K562 (cell line): ENCODE measurements around the gene NAT9. TPM values are rescaled to one million over a fixed set of nuclear protein-coding genes. Genes with fewer than 3 reads are reported as not detected.

Source experiments
- ELF2 ChIP-seq: fragments of 250-450 bp; sonication (Bioruptor Pico); IDR thresholded peaks from 2 replicates; pipeline ENCODE4 v1.5.0; 2021; ENCODE audit warnings: mild to moderate bottlenecking
- ELF4 ChIP-seq: fragments of 450-650 bp; formaldehyde crosslinking; IDR thresholded peaks from 2 replicates; pipeline ENCODE4 v1.4.0; 2022; ENCODE audit warnings: missing genetic modification characterization
- MAZ ChIP-seq, 2 experiments: fragments of 450-650 bp in 1 of 2; sonication (generic) in 1 of 2; formaldehyde crosslinking; IDR thresholded peaks in 1 of 2; conservative IDR thresholded peaks in 1 of 2; 2 replicates each; pipeline versions ENCODE4 v1.4.0 to v1.5.0; 2020; ENCODE audit warnings: mild to moderate bottlenecking in 1 of 2, missing genetic modification reagents in 1 of 2
- POLR2A ChIP-seq: fragments of 450-650 bp; conservative IDR thresholded peaks from 2 replicates; pipeline ENCODE4 v1.6.1; 2016
- SMAD2 ChIP-seq: fragments of 150-350 bp; IDR thresholded peaks from 2 replicates; pipeline ENCODE4 v1.6.1; 2014; ENCODE audit warnings: low read depth, mild to moderate bottlenecking, low read length
- ZNF584 ChIP-seq: fragments of 200-800 bp; sonication (Bioruptor generic); IDR thresholded peaks from 2 replicates; pipeline ENCODE4 v1.6.1; 2016; ENCODE audit warnings: low read depth, mild to moderate bottlenecking, missing genetic modification characterization, missing compliant biosample characterization
- ZNF589 ChIP-seq: fragments of 200-800 bp; sonication (Bioruptor generic); IDR thresholded peaks from 2 replicates; pipeline ENCODE4 v1.6.1; 2016; ENCODE audit warnings: low read depth, missing genetic modification characterization, missing compliant biosample characterization
- polyA plus RNA-seq, 8 experiments: library from polyadenylated mRNA; depleted of rRNA in 4 of 8; stranded (reverse) in 5 of 8; unstranded in 3 of 8; fragments of >200 nt; fragmentation: Nextera tagmentation in 2 of 8; fragmentation: Illumina TruSeq in 1 of 8; extraction: Ambion mirVana in 2 of 8; extraction: Trizol in 1 of 8; gene quantifications; 2 replicates each; pipeline versions ENCODE4 v1.2.1 to v1.2.3, GENCODE V29; 2011 to 2014; ENCODE audit warnings: inconsistent platforms in 1 of 8, missing spikeins in 1 of 8
- total RNA-seq, 7 experiments: library from RNA; depleted of rRNA in 6 of 7; stranded (reverse); fragments of >200 nt in 6 of 7; fragmentation: Illumina TruSeq in 2 of 7; extraction: Trizol in 2 of 7; gene quantifications; 2 replicates each; pipeline versions ENCODE4 v1.2.1 to v1.2.3, GENCODE V29; 2011 to 2021; ENCODE audit warnings: low replicate concordance in 1 of 7
- TF ChIP-seq, protein P1 (sequence below): fragments of 250-450 bp; sonication (Bioruptor Pico); IDR thresholded peaks from 2 replicates; pipeline ENCODE4 v1.5.0; 2021; ENCODE audit warnings: mild to moderate bottlenecking, moderate library complexity

Gene NAT9
- total and polyA plus RNA-seq, 9 of the 15 experiments (the other 6 are each of a cell fraction or from before 2014, with no cell fraction given), result 4.2 to 63.6 (median 40.8) TPM

GRCh38 chr17:74748529-74749278, 27.4 kb downstream of the NAT9 start, which contains the start of gene NHERF1 (continued):
- TF ChIP-seq ELF2 (no peak), ZNF589 (CRISPR knock-in tag) (no peak), ZNF584 (CRISPR knock-in tag) (no peak), SMAD2 (no peak), ELF4 (CRISPR knock-in tag) (peak; percentile 50; the same call in 1 of the 2 replicates), POLR2A (peak; percentile 89), MAZ (CRISPR knock-in tag; conservative IDR thresholded peaks at IDR 0.05 in 1 of 2, IDR thresholded peaks at IDR 0.05 in 1 of 2) (peak; percentile 60 to 78)
- TF ChIP-seq, protein P1, sequence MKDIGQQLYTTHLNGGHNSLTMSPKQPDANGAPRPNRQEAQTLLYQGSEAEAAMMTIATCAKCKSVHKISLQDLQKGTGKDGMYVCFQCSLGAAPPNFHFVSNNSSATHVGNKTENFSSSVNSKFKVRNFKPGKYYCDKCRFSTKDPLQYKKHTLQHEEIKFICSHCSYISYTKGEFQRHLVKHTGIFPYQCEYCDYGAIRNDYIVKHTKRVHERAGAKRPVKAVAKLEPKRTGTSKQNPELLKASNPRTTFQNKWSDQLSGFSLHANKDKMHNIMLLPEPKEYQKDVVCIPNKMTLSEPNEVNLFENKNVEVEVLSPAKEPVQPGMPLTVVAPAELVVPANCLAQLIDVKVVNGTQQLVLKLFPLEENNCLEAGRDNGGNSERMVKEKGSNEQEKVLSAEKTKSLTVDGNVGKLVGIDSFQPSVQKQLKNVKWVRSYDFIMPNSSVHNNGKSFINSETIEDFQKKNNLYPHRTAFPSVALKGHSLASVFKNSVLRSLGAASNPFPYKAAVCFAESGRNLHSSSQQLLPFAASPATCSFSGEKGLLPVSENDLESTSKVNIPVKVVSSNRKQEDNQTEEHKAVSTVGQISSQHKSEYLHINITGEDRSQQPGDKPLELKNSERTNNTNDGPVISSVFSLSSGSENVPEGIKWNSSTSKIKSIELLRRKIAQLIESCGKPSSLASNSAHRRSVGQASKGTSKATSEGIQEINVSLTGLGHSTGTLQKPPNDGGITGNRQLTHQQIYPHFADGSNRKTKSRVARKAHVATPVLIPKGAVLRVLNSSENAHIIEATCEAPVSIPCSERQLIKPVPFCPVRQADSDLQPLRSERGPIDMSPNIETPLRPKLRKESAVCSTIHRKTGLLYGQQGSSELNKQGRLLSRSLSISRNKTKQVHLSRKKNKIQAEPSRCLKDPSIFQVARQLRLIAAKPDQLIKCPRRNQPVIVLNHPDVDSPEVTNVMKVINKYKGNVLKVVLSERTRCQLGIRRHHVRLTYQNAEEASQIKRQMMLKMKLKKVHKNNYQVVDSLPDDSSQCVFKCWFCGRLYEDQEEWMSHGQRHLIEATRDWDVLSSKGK (CRISPR knock-in tag), result no peak
